Spleen (tissue), 11 donors: ENCODE data around the gene SLC25A26. TPM values are rescaled to one million over a fixed set of nuclear protein-coding genes. Genes with fewer than 3 reads are reported as not detected.

Experiments used
- DNase-seq: peaks from one replicate; pipeline ENCODE4 v3.0.0-alpha.2; 2020
- H3K27ac ChIP-seq, 8 donors: fragments of 200-600 bp; sonication (generic) in 7 of 8; 1 replicate in 4 of 8; 2 replicates in 4 of 8; pipeline versions ENCODE4 v1.5.0 to v1.8.0; 2016 to 2021; ENCODE audit warnings: inconsistent platforms in 4 of 8, mild to moderate bottlenecking in 4 of 8, moderate library complexity in 1 of 8
- H3K27me3 ChIP-seq, 7 donors: fragments of 200-600 bp; sonication (generic) in 6 of 7; replicated peaks in 1 of 7; 1 replicate in 4 of 7; 2 replicates in 3 of 7; pipeline versions ENCODE4 v1.5.0 to v1.8.0; 2016 to 2021; ENCODE audit warnings: inconsistent platforms in 3 of 7, mild to moderate bottlenecking in 1 of 7
- H3K36me3 ChIP-seq, 6 donors: fragments of 200-600 bp; sonication (generic) in 5 of 6; 1 replicate in 4 of 6; 2 replicates in 2 of 6; pipeline versions ENCODE4 v1.5.0 to v1.8.0; 2016 to 2021; ENCODE audit warnings: inconsistent platforms in 2 of 6
- H3K4me1 ChIP-seq, 6 donors: fragments of 200-600 bp; sonication (generic) in 5 of 6; 1 replicate in 3 of 6; 2 replicates in 3 of 6; pipeline versions ENCODE4 v1.5.0 to v1.8.0; 2016 to 2021; ENCODE audit warnings: inconsistent platforms in 3 of 6
- H3K4me3 ChIP-seq, 8 donors: fragments of 200-600 bp; sonication (generic) in 7 of 8; 1 replicate in 4 of 8; 2 replicates in 4 of 8; pipeline versions ENCODE4 v1.5.0 to v1.8.0; 2016 to 2021; ENCODE audit warnings: inconsistent platforms in 4 of 8, mild to moderate bottlenecking in 4 of 8, moderate library complexity in 2 of 8
- H3K9me3 ChIP-seq, 8 donors: fragments of 200-600 bp; sonication (generic) in 7 of 8; 1 replicate in 4 of 8; 2 replicates in 4 of 8; pipeline versions ENCODE4 v1.5.0 to v1.8.0; 2016 to 2021; ENCODE audit warnings: inconsistent platforms in 4 of 8
- CTCF ChIP-seq, 11 experiments: fragments of 200-600 bp in 7 of 11; fragments of 450-650 bp in 4 of 11; sonication (generic) in 4 of 11; IDR thresholded peaks in 8 of 11; conservative IDR thresholded peaks in 3 of 11; 1 replicate in 7 of 11; 2 replicates in 4 of 11; pipeline versions ENCODE4 v1.4.0 to v1.8.0; 2016 to 2021; ENCODE audit warnings: antibody characterized with exemption in 11 of 11, inconsistent platforms in 4 of 11, mild to moderate bottlenecking in 1 of 11
- POLR2A ChIP-seq, 3 donors: fragments of 450-650 bp; IDR thresholded peaks; one replicate each; pipeline ENCODE4 v1.5.1; 2017; ENCODE audit warnings: antibody characterized with exemption in 3 of 3, mild to moderate bottlenecking in 1 of 3
- POLR2AphosphoS5 ChIP-seq, 3 donors: sonication (generic); formaldehyde crosslinking; IDR thresholded peaks; one replicate each; pipeline ENCODE4 v1.5.1; 2017; ENCODE audit warnings: antibody characterized with exemption in 3 of 3
- WGBS, 5 donors: extraction: QIAGEN DNeasy Blood & Tissue Kit in 3 of 5; methylation state at CpG; one replicate each; pipeline versions ENCODE4 v1.1.5 to v1.1.7; 2013 to 2018; 5-methylcytosine and 5-hydroxymethylcytosine counted together
- intact Hi-C: fragments of 100-400 bp; cut with DNase I; formaldehyde crosslinking; loops from one replicate; pipeline ENCODE4 v1.15.0; 2023; ENCODE audit warnings: low total_unique reads
- polyA plus RNA-seq, 3 donors: library from polyadenylated mRNA; stranded (reverse); fragments of 200-250 nt; gene quantifications; one replicate each; pipeline ENCODE4 v1.2.1, GENCODE V29; 2013
- total RNA-seq, 7 donors: library from RNA; depleted of rRNA in 3 of 7; stranded (reverse); fragments of >200 nt in 3 of 7; fragmentation: NEBNext Ultra II Directional in 4 of 7; extraction: Animal tissue kit (Norgen Biotek cat#: 25700) in 4 of 7; gene quantifications; one replicate each; pipeline versions ENCODE4 v1.1.0 to v1.2.1, GENCODE V29; 2016 to 2021
- donor health status: healthy with polysubstance abuse.
- donor health status: DM: no; HTN: no; CAD: no; lungs with moderate emphysema.
- donor health status: DM: no; HTN: no; CAD: no.
- donor health status: Bipolar disorder and iron deficiency.
- donor health status: healthy.
- donor health status: DM: no; HTN: no; CAD: no.
- donor health status: DM: yes; HTN: yes; CAD: no.

Gene SLC25A26
- total and polyA plus RNA-seq, 10 donors: 14.9 to 20.9 (median 16.0) TPM

DNA sequence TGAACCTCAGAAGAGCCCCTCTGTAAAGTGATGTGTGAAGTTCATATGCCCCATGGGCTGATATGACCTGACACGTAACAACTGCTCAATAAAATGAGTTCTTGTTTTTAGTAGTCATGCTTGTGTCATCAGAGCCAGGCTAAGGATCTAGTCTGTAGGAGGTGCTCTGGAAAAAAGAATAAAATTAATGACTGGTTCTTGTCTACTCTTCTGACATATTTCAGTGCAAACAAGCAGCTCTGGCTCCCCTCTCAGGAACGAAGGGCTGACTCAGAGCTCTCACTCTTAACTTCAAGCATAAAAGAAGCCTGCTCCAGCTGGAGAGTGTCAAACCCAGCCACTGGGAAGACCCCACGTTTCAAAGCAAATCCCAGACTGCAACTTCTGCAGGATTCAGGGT, 203.0 kb downstream of the SLC25A26 start:
- no peaks in the 10 kb centered on the region for H3K27me3 ChIP-seq
- no peak overlapping the region for H3K27ac ChIP-seq
- TF ChIP-seq CTCF (IDR thresholded peaks at IDR 0.05 in 8 of 11, conservative IDR thresholded peaks at IDR 0.05 in 3 of 11) (no peak), POLR2AphosphoS5 (IDR thresholded peaks at IDR 0.05) (no peak), POLR2A (IDR thresholded peaks at IDR 0.05) (no peak)
- no peaks in the 10 kb centered on the region for H3K36me3 ChIP-seq
- DNase-seq: no peak
- H3K4me3 ChIP-seq: no peak overlapping the region
- WGBS, 5 donors: 37 to 91% (median 56%) methylated on average over 3 of the region's 3 CpGs
- H3K4me1 ChIP-seq: peaks cover 0 to 4% (median 0%) of the 10 kb centered on the region in 6 donors
- H3K9me3 ChIP-seq: peaks cover 3 to 27% (median 21%) of the 10 kb centered on the region in 8 donors
- intact Hi-C loops: no loop called here

DNA sequence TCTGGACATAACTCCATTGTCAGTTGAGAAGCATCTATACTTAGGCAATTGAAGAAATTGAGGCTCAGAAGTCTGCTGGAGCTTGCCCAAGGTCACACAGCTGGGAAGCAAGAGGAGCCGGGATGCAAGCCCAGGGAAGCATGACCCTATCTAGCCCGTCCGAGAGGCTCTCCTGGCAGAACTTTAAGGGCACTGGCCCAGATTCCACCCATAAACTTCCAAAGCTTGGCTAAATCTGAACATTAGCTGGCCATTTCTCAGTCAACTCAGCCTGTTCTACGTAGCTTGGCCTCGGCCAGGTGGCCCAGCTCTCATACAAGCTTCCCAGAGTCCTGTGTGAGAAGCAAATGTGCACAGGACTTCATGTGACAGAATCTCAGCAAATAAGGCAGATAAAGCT, 204.2 kb downstream of the SLC25A26 start:
- intact Hi-C loops: no loop called here
- Histone ChIP-seq H3K27ac (no peak overlapping the region), H3K4me1 (peaks cover 0 to 4% (median 0%) of the 10 kb centered on the region in 6 donors), H3K4me3 (no peak overlapping the region), H3K36me3 (no peaks in the 10 kb centered on the region), H3K27me3 (no peaks in the 10 kb centered on the region), H3K9me3 (peaks cover 3 to 27% (median 21%) of the 10 kb centered on the region in 8 donors)
- DNase-seq: no peak
- WGBS, 5 donors: 75 to 90% (median 88%) methylated on average over 5 of the region's 5 CpGs
- no peak for TF ChIP-seq POLR2A (IDR thresholded peaks at IDR 0.05)
- no peak for TF ChIP-seq CTCF (IDR thresholded peaks at IDR 0.05 in 8 of 11, conservative IDR thresholded peaks at IDR 0.05 in 3 of 11)
- no peak for TF ChIP-seq POLR2AphosphoS5 (IDR thresholded peaks at IDR 0.05)

- no peak overlapping the region for H3K4me3 ChIP-seq
- no peak overlapping the region for H3K27ac ChIP-seq
- peaks cover 3 to 23% (median 18%) of the 10 kb centered on the region in 8 donors for H3K9me3 ChIP-seq
- no peaks in the 10 kb centered on the region for H3K27me3 ChIP-seq
- intact Hi-C loops: no loop called here
- peaks cover 0 to 4% (median 0%) of the 10 kb centered on the region in 6 donors for H3K4me1 ChIP-seq
- no peak for DNase-seq
- 89 to 93% (median 93%) methylated on average over 7 of the region's 7 CpGs for WGBS, 5 donors
- no peaks in the 10 kb centered on the region for H3K36me3 ChIP-seq
- TF ChIP-seq CTCF (IDR thresholded peaks at IDR 0.05 in 8 of 11, conservative IDR thresholded peaks at IDR 0.05 in 3 of 11) (no peak), POLR2AphosphoS5 (IDR thresholded peaks at IDR 0.05) (no peak), POLR2A (IDR thresholded peaks at IDR 0.05) (no peak)
These were observed 204.8 kb downstream of the SLC25A26 start for GRCh38 chr3:66425576-66426114.

- no peak overlapping the region for H3K27ac ChIP-seq
- H3K4me1 ChIP-seq: peaks cover 0 to 4% (median 0%) of the 10 kb centered on the region in 6 donors
- no peak for TF ChIP-seq POLR2AphosphoS5 (IDR thresholded peaks at IDR 0.05)
- no peaks in the 10 kb centered on the region for H3K27me3 ChIP-seq
- no peak for DNase-seq
- intact Hi-C loops: no loop called here
- WGBS, 5 donors: 41 to 58% (median 45%) methylated on average over 1 of the region's 1 CpG
- H3K4me3 ChIP-seq: no peak overlapping the region
- H3K36me3 ChIP-seq: no peaks in the 10 kb centered on the region
- peaks cover 3 to 18% (median 14%) of the 10 kb centered on the region in 8 donors for H3K9me3 ChIP-seq
These were observed 205.3 kb downstream of the SLC25A26 start for GRCh38 chr3:66426135-66426534.
